H1 (cell line): ENCODE data around the gene ZSCAN12. TPM values are rescaled to one million over a fixed set of nuclear protein-coding genes. Genes with fewer than 3 reads are reported as not detected.
A peak's percentile ranks its signal among the peaks of the same experiment; 100 is the strongest.

Experiments
- BRCA1 ChIP-seq: IDR thresholded peaks from 2 replicates; pipeline ENCODE4 v1.6.1; 2012; ENCODE audit warnings: low read depth, low read length, improper control_type of control experiment
- CHD2 ChIP-seq: IDR thresholded peaks from 2 replicates; pipeline ENCODE4 v1.6.1; 2012; ENCODE audit warnings: low read length, improper control_type of control experiment
- CHD7 ChIP-seq: fragments of 300-600 bp; sonication (generic); IDR thresholded peaks from 2 replicates; pipeline ENCODE4 v1.7.1; 2012; ENCODE audit warnings: low read length, moderate library complexity, mild to moderate bottlenecking, inconsistent platforms; ENCODE audit not compliant: insufficient replicate concordance
- CTBP2 ChIP-seq: IDR thresholded peaks from 2 replicates; pipeline ENCODE4 v1.7.0; 2011; ENCODE audit warnings: borderline replicate concordance, mild to moderate bottlenecking, moderate library complexity, mixed read lengths, low read length; ENCODE audit not compliant: insufficient read depth, insufficient read length
- JUN ChIP-seq: IDR thresholded peaks from 2 replicates; pipeline ENCODE4 v1.6.1; 2011; ENCODE audit warnings: low read depth, mild to moderate bottlenecking, improper control_type of control experiment, low read length
- SAP30 ChIP-seq: fragments of 300-600 bp; sonication (generic); IDR thresholded peaks from 2 replicates; pipeline ENCODE4 v1.7.1; 2012; ENCODE audit warnings: low read length, moderate library complexity, mild to moderate bottlenecking, inconsistent platforms; ENCODE audit not compliant: insufficient read depth, insufficient replicate concordance
- SP2 ChIP-seq: IDR thresholded peaks from 2 replicates; pipeline ENCODE4 v1.6.1; 2012; ENCODE audit warnings: mild to moderate bottlenecking, low read length, inconsistent platforms
- TAF7 ChIP-seq: optimal IDR thresholded peaks from 2 replicates; pipeline ENCODE3; 2011; ENCODE audit warnings: low read depth, mild to moderate bottlenecking, inconsistent platforms, low read length, moderate library complexity, borderline replicate concordance
- TCF12 ChIP-seq: IDR thresholded peaks from 2 replicates; pipeline ENCODE4 v1.6.1; 2011; ENCODE audit warnings: low read depth, mild to moderate bottlenecking, low read length
- polyA plus RNA-seq, 7 experiments: library from polyadenylated mRNA; depleted of rRNA in 3 of 7; stranded (reverse) in 5 of 7; unstranded in 2 of 7; fragments of >200 nt in 5 of 7; fragments of 200-250 nt in 2 of 7; gene quantifications; 1 replicate in 5 of 7; 2 replicates in 1 of 7; 4 replicates in 1 of 7; pipeline versions ENCODE4 v1.2.1 to v1.2.3, GENCODE V29; 2011 to 2013; ENCODE audit warnings: missing spikeins in 2 of 7, mixed read lengths in 2 of 7
- total RNA-seq: library from RNA; stranded (reverse); fragmentation: NEBNext Ultra II Directional; extraction: Animal tissue kit (Norgen Biotek cat#: 25700); gene quantifications from 2 replicates; pipeline ENCODE4 v1.2.1, GENCODE V29; 2021

The ZSCAN12 gene
- total and polyA plus RNA-seq, 2 of the 8 experiments (the other 6 are each of a cell fraction or from before 2014, with no cell fraction given) = 2.2 to 9.6 TPM

GRCh38 chr6:28443112-28443773 lies 43.7 kb upstream of the ZSCAN12 start, which contains the start of gene ZSCAN23 (continued):
- TF ChIP-seq CHD7 = no peak
- 0 out of 2 replicates have a peak, but pooled peaks have one; percentile 28 for TF ChIP-seq TCF12
- no peak for TF ChIP-seq JUN
- no peak for TF ChIP-seq CTBP2
- peak; percentile 63 for TF ChIP-seq TAF7
- TF ChIP-seq BRCA1 = no peak
- TF ChIP-seq SAP30 = peak; percentile 79
- no peak for TF ChIP-seq CHD2
- peak; percentile 91 for TF ChIP-seq SP2
